Pancreas (tissue), 10 donors: ENCODE results near the gene ASF1B. TPM values are rescaled to one million over a fixed set of nuclear protein-coding genes. Genes with fewer than 3 reads are reported as not detected.

Experiments used
- ATAC-seq, 4 donors: fragments of 200-7000 bp; cut with Tn5 transposase; one replicate each; pipeline versions ENCODE4 v1.8.0 to v1.9.1; 2020; ENCODE audit warnings: mild to moderate bottlenecking in 4 of 4, moderate library complexity in 4 of 4
- DNase-seq, 6 donors: peaks; one replicate each; pipeline ENCODE4 v3.0.0-alpha.2; 2020
- FAIRE-seq: peaks from 2 replicates; lab custom pipeline; 2012; peaks lifted over from hg19 to GRCh38; lab: Jason Lieb, UNC
- H3K27ac ChIP-seq, 4 donors: fragments of 200-600 bp; sonication (generic); 1 replicate in 3 of 4; 2 replicates in 1 of 4; pipeline versions ENCODE4 v1.5.0 to v1.8.0; 2020
- H3K27me3 ChIP-seq, 4 donors: fragments of 200-600 bp; one replicate each; pipeline ENCODE4 v1.8.0; 2021
- H3K36me3 ChIP-seq, 3 donors: fragments of 200-600 bp; sonication (generic) in 1 of 3; one replicate each; pipeline versions ENCODE4 v1.5.0 to v1.8.0; 2020 to 2021
- H3K4me1 ChIP-seq, 3 donors: fragments of 200-600 bp; one replicate each; pipeline ENCODE4 v1.8.0; 2021
- H3K4me3 ChIP-seq, 4 donors: fragments of 200-600 bp; sonication (generic) in 2 of 4; one replicate each; pipeline versions ENCODE4 v1.5.0 to v1.8.0; 2020 to 2021
- H3K9me3 ChIP-seq, 4 donors: fragments of 200-600 bp; one replicate each; pipeline ENCODE4 v1.8.0; 2021
- CTCF ChIP-seq, 4 donors: fragments of 200-600 bp; sonication (generic) in 3 of 4; IDR thresholded peaks; one replicate each; pipeline versions ENCODE4 v1.5.0 to v1.8.0; 2021; ENCODE audit warnings: antibody characterized with exemption in 4 of 4
- WGBS, 2 donors: extraction: QIAGEN DNeasy Blood & Tissue Kit; methylation state at CpG; one replicate each; pipeline ENCODE4 v1.1.7; 2013; 5-methylcytosine and 5-hydroxymethylcytosine counted together
- intact Hi-C, 3 donors: fragments of 100-400 bp; cut with DNase I; formaldehyde crosslinking; loops; one replicate each; pipeline versions ENCODE4 v1.11.1 to v1.14.2; 2022
- polyA plus RNA-seq, 2 donors: library from polyadenylated mRNA; stranded (reverse); fragments of 200-250 nt; gene quantifications; one replicate each; pipeline ENCODE4 v1.2.3, GENCODE V29; 2013
- total RNA-seq, 6 donors: library from RNA; stranded (reverse); fragmentation: NEBNext Ultra II Directional in 4 of 6; extraction: Animal tissue kit (Norgen Biotek cat#: 25700) in 4 of 6; gene quantifications; one replicate each; pipeline versions ENCODE4 v1.2.1 to v1.2.4, GENCODE V29; 2021 to 2023
- donor health status: healthy with polysubstance abuse.
- donor health status: DM: no; HTN: no; CAD: no; lungs with moderate emphysema.
- donor health status: DM: no; HTN: no; CAD: no.
- donor health status: control.
- donor health status: control.
- donor health status: Bipolar disorder and iron deficiency.
- donor health status: DM: yes; HTN: yes; CAD: no.
- donor health status: DM: no; HTN: no; CAD: no.
- donor health status: DM: no; HTN: no; CAD: no.
- donor health status: DM: yes; HTN: yes; CAD: no.

ASF1B gene
- total and polyA plus RNA-seq, 8 donors = 0.14 to 1.1 (median 0.41) TPM

- H3K27ac ChIP-seq = no peak overlapping the region
- no peak overlapping the region for H3K4me3 ChIP-seq
- H3K4me1 ChIP-seq = no peaks in the 10 kb centered on the region
- 84 to 85% methylated on average over 18 to 20 of the region's 20 CpGs for WGBS, 2 donors
- peaks cover 0 to 4% (median 0%) of the 10 kb centered on the region in 3 donors for H3K36me3 ChIP-seq
- FAIRE-seq = no peak
- no peak for DNase-seq
- no peaks in the 10 kb centered on the region for H3K9me3 ChIP-seq
- intact Hi-C loops = no loop called here
- H3K27me3 ChIP-seq = no peaks in the 10 kb centered on the region
- no peak for TF ChIP-seq CTCF (IDR thresholded peaks at IDR 0.05)
- ATAC-seq = no peak
Measured at GRCh38 chr19:14165990-14166830, 29.8 kb upstream of the ASF1B start.

GRCh38 chr19:14164724-14165493 is 28.5 kb upstream of the ASF1B start:
- FAIRE-seq (no peak), ATAC-seq (no peak), DNase-seq (peak in 1 of 6 donors; percentile 73)
- H3K4me1 ChIP-seq = no peaks in the 10 kb centered on the region
- TF ChIP-seq CTCF (IDR thresholded peaks at IDR 0.05) = no peak
- no peaks in the 10 kb centered on the region for H3K9me3 ChIP-seq
- WGBS, 2 donors = 83 to 89% methylated on average over 16 of the region's 16 CpGs
- H3K4me3 ChIP-seq = no peak overlapping the region
- intact Hi-C loops = no loop called here
- peaks cover 0 to under 1% (median 0%) of the 10 kb centered on the region in 3 donors for H3K36me3 ChIP-seq
- H3K27me3 ChIP-seq = no peaks in the 10 kb centered on the region
- no peak overlapping the region for H3K27ac ChIP-seq

DNA sequence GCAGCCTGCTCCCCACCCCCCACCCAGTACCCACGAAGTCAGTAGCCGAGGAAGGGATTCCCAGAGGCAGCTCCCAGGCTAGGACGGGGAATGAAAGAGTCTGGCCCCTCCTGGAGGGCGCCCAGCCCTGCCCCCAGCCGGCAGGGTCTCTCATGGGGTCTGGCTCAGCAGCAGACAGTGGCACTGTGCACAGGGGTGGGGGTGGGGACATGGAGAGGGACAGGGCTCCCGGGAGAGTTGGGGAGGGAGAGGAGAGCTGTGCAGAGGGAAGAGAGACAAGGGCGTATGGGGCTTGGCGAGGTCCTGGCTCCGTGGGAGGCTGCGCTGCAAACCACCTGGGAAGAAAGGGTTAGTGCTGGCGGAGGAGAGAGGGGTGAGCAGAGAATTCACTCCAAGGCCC is 27.7 kb upstream of the ASF1B start:
- FAIRE-seq = no peak
- no peaks in the 10 kb centered on the region for H3K4me1 ChIP-seq
- H3K27me3 ChIP-seq = no peaks in the 10 kb centered on the region
- intact Hi-C loops = no loop called here
- H3K4me3 ChIP-seq = no peak overlapping the region
- DNase-seq = no peak
- H3K36me3 ChIP-seq = no peaks in the 10 kb centered on the region
- TF ChIP-seq CTCF (IDR thresholded peaks at IDR 0.05) = no peak
- H3K27ac ChIP-seq = no peak overlapping the region
- H3K9me3 ChIP-seq = no peaks in the 10 kb centered on the region
- WGBS, 2 donors = 73 to 75% methylated on average over 10 to 11 of the region's 11 CpGs
- no peak for ATAC-seq

DNA sequence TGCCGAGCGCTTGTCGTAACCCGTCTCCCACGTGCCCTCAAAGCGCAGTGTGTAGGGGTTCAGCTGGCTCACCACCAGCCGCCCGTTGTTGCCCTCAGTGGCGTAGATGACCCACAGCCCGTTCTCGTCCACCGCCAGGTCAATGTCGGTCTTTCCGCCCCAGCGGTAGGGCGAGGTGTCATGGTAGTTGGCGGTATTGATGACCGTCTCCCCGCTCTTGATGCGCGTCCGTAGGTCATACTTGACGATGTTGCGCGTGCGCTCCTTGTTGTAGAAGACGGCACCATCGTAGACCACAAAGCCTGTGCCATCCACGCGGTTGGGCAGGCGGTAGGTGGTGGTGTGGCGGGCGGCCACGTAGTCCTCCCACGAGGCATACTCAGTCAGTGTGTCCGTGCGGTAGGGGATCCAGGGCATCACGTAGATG is 26.5 kb upstream of the ASF1B start:
- ATAC-seq (no peak), FAIRE-seq (no peak), DNase-seq (no peak)
- no peak overlapping the region for H3K4me3 ChIP-seq
- no peaks in the 10 kb centered on the region for H3K4me1 ChIP-seq
- no peak for TF ChIP-seq CTCF (IDR thresholded peaks at IDR 0.05)
- no peaks in the 10 kb centered on the region for H3K27me3 ChIP-seq
- intact Hi-C loops = no loop called here
- H3K36me3 ChIP-seq = peaks cover 0 to 4% (median 0%) of the 10 kb centered on the region in 3 donors
- H3K9me3 ChIP-seq = no peaks in the 10 kb centered on the region
- no peak overlapping the region for H3K27ac ChIP-seq
- 96 to 97% methylated on average over 38 of the region's 38 CpGs for WGBS, 2 donors
